Neural cell (in vitro differentiated cells): Measurements from ENCODE around the gene PARL. TPM values are rescaled to one million over a fixed set of nuclear protein-coding genes. Genes with fewer than 3 reads are reported as not detected.

Experiments
- H2AFZ ChIP-seq: fragments of 200-600, 300-800 bp; sonication (generic), shearing (Covaris generic); 2 replicates; pipeline ENCODE4 v1.6.0; 2014; ENCODE audit warnings: low read depth, mild to moderate bottlenecking, antibody characterized with exemption, low read length, moderate library complexity
- H3F3A ChIP-seq: fragments of 200-600 bp; shearing (Covaris generic); 2 replicates; pipeline ENCODE4 v1.6.1; 2016; ENCODE audit warnings: mild to moderate bottlenecking, moderate library complexity, mixed read lengths, antibody characterized with exemption, low read length; ENCODE audit not compliant: insufficient read depth, poor library complexity, severe bottlenecking
- H3K27ac ChIP-seq: fragments of 200-600, 300-800 bp; sonication (generic), shearing (Covaris generic); 2 replicates; pipeline ENCODE4 v1.5.1; 2014; ENCODE audit warnings: mild to moderate bottlenecking, low read length, moderate library complexity
- H3K27me3 ChIP-seq: fragments of 300-800, 200-600 bp; sonication (generic), shearing (Covaris generic); 2 replicates; pipeline ENCODE4 v1.6.0; 2014; ENCODE audit warnings: mild to moderate bottlenecking, low read depth, low read length, moderate library complexity; ENCODE audit not compliant: insufficient read depth
- H3K36me3 ChIP-seq: fragments of 300-800, 200-600 bp; sonication (generic), shearing (Covaris generic); 2 replicates; pipeline ENCODE4 v1.5.1; 2014; ENCODE audit warnings: mild to moderate bottlenecking, antibody characterized with exemption, low read length, moderate library complexity; ENCODE audit not compliant: insufficient read depth
- H3K4me2 ChIP-seq: fragments of 300-800, 200-600 bp; sonication (generic), shearing (Covaris generic); 2 replicates; pipeline ENCODE4 v1.6.0; 2014; ENCODE audit warnings: mild to moderate bottlenecking, low read length
- H3K4me3 ChIP-seq: fragments of 300-800, 200-600 bp; sonication (generic), shearing (Covaris generic); 2 replicates; pipeline ENCODE4 v1.5.1; 2014; ENCODE audit warnings: mild to moderate bottlenecking, low read length, moderate library complexity
- H3K79me2 ChIP-seq: fragments of 200-600 bp; shearing (Covaris generic); replicated peaks from 2 replicates; pipeline ENCODE4 v1.6.0; 2014; ENCODE audit warnings: mild to moderate bottlenecking, low read length, moderate library complexity; ENCODE audit not compliant: insufficient read depth
- H3K9ac ChIP-seq: fragments of 300-800, 200-600 bp; sonication (generic), shearing (Covaris generic); 2 replicates; pipeline ENCODE4 v1.6.1; 2016; ENCODE audit warnings: mild to moderate bottlenecking, low read length, mixed read lengths
- H3K9me2 ChIP-seq: fragments of 200-600 bp; shearing (Covaris generic); 2 replicates; pipeline ENCODE4 v1.6.1; 2016; ENCODE audit warnings: mild to moderate bottlenecking, low read length, mixed read lengths; ENCODE audit not compliant: insufficient read depth
- H3K9me3 ChIP-seq: fragments of 200-600, 300-800 bp; sonication (generic), shearing (Covaris generic); 2 replicates; pipeline ENCODE4 v1.6.1; 2016; ENCODE audit warnings: mild to moderate bottlenecking, mixed run types, low read length, moderate library complexity, mixed read lengths
- H4K20me1 ChIP-seq: fragments of 200-600 bp; shearing (Covaris generic); 2 replicates; pipeline ENCODE4 v1.6.1; 2016; ENCODE audit warnings: mild to moderate bottlenecking, mixed run types; ENCODE audit not compliant: insufficient read depth
- CTCF ChIP-seq: fragments of 450-650 bp; IDR thresholded peaks from 2 replicates; pipeline ENCODE4 v1.5.1; 2014; ENCODE audit warnings: antibody characterized with exemption, mild to moderate bottlenecking, moderate library complexity; ENCODE audit not compliant: poor library complexity, severe bottlenecking
- EP300 ChIP-seq: fragments of 450-650 bp; conservative IDR thresholded peaks from 2 replicates; pipeline ENCODE4 v1.6.1; 2014; ENCODE audit warnings: antibody characterized with exemption, mild to moderate bottlenecking, moderate library complexity; ENCODE audit not compliant: poor library complexity, severe bottlenecking
- EZH2 ChIP-seq: fragments of 200-600, 300-800 bp; shearing (Covaris generic), sonication (generic); IDR thresholded peaks from 2 replicates; pipeline ENCODE4 v1.6.1; 2014; ENCODE audit warnings: antibody characterized with exemption, low read length, borderline replicate concordance, mild to moderate bottlenecking; ENCODE audit not compliant: insufficient read depth, poor library complexity, severe bottlenecking
- MXI1 ChIP-seq: fragments of 450-650 bp; conservative IDR thresholded peaks from 2 replicates; pipeline ENCODE4 v1.6.1; 2014; ENCODE audit warnings: antibody characterized with exemption, mild to moderate bottlenecking; ENCODE audit not compliant: poor library complexity, severe bottlenecking
- POLR2AphosphoS5 ChIP-seq: IDR thresholded peaks from 2 replicates; pipeline ENCODE4 v1.6.1; 2012
- RAD21 ChIP-seq: fragments of 450-650 bp; conservative IDR thresholded peaks from 2 replicates; pipeline ENCODE4 v1.6.1; 2014; ENCODE audit warnings: antibody characterized with exemption, mild to moderate bottlenecking, moderate library complexity
- SMC3 ChIP-seq: fragments of 450-650 bp; conservative IDR thresholded peaks from 2 replicates; pipeline ENCODE4 v1.6.1; 2014; ENCODE audit warnings: antibody characterized with exemption, mild to moderate bottlenecking, moderate library complexity; ENCODE audit not compliant: poor library complexity
- TAF1 ChIP-seq: IDR thresholded peaks from 2 replicates; pipeline ENCODE4 v1.6.1; 2012; ENCODE audit warnings: low read depth
- polyA plus RNA-seq: library from polyadenylated mRNA; depleted of rRNA; stranded (reverse); fragments of >200 nt; gene quantifications from 2 replicates; pipeline ENCODE4 v1.2.3, GENCODE V29; 2014
- TF ChIP-seq, protein P1 (sequence below): IDR thresholded peaks from 2 replicates; pipeline ENCODE4 v1.6.1; 2012; ENCODE audit warnings: borderline replicate concordance

The PARL gene
- polyA plus RNA-seq, 1 donor from 2014 or later: 59.2 TPM

DNA sequence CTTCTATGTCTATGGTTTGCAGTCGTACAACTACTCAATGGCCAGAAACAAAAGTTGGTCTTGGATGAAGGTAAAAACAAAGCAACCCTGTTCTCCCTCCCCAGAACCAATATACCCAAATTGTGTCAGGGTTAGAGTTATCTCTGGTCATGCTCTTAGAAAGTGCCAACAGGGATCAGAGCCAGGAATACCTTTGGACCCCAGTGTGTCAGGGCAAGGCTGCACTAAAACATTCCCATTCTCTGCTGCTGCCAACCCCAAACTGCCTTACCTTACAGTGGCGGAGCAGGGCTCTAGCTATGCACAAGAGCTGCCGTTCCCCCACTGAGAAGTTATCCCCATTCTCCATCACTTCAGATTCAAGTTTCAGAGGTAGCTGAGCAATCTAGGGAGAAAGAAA lies 42.4 kb upstream of the PARL start:
- H3K36me3 ChIP-seq: no peaks in the 10 kb centered on the region
- TF ChIP-seq, protein P1, sequence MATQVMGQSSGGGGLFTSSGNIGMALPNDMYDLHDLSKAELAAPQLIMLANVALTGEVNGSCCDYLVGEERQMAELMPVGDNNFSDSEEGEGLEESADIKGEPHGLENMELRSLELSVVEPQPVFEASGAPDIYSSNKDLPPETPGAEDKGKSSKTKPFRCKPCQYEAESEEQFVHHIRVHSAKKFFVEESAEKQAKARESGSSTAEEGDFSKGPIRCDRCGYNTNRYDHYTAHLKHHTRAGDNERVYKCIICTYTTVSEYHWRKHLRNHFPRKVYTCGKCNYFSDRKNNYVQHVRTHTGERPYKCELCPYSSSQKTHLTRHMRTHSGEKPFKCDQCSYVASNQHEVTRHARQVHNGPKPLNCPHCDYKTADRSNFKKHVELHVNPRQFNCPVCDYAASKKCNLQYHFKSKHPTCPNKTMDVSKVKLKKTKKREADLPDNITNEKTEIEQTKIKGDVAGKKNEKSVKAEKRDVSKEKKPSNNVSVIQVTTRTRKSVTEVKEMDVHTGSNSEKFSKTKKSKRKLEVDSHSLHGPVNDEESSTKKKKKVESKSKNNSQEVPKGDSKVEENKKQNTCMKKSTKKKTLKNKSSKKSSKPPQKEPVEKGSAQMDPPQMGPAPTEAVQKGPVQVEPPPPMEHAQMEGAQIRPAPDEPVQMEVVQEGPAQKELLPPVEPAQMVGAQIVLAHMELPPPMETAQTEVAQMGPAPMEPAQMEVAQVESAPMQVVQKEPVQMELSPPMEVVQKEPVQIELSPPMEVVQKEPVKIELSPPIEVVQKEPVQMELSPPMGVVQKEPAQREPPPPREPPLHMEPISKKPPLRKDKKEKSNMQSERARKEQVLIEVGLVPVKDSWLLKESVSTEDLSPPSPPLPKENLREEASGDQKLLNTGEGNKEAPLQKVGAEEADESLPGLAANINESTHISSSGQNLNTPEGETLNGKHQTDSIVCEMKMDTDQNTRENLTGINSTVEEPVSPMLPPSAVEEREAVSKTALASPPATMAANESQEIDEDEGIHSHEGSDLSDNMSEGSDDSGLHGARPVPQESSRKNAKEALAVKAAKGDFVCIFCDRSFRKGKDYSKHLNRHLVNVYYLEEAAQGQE: no peak
- TF ChIP-seq TAF1: no peak
- TF ChIP-seq RAD21: no peak
- no peak for TF ChIP-seq MXI1
- no peak for TF ChIP-seq EZH2
- TF ChIP-seq SMC3: no peak
- TF ChIP-seq EP300: no peak
- TF ChIP-seq CTCF: no peak
- no peak for TF ChIP-seq POLR2AphosphoS5
- no peaks in the 10 kb centered on the region for H4K20me1 ChIP-seq
- H3K4me2 ChIP-seq: no peak overlapping the region
- H3K27ac ChIP-seq: no peak overlapping the region
- no peaks in the 10 kb centered on the region for H3F3A ChIP-seq
- H3K79me2 ChIP-seq: no peaks in the 10 kb centered on the region
- no peak overlapping the region for H3K4me3 ChIP-seq
- no peaks in the 10 kb centered on the region for H3K9me2 ChIP-seq
- H3K9ac ChIP-seq: no peak overlapping the region
- no peaks in the 10 kb centered on the region for H3K9me3 ChIP-seq
- H2AFZ ChIP-seq: no peak overlapping the region
- no peaks in the 10 kb centered on the region for H3K27me3 ChIP-seq

DNA sequence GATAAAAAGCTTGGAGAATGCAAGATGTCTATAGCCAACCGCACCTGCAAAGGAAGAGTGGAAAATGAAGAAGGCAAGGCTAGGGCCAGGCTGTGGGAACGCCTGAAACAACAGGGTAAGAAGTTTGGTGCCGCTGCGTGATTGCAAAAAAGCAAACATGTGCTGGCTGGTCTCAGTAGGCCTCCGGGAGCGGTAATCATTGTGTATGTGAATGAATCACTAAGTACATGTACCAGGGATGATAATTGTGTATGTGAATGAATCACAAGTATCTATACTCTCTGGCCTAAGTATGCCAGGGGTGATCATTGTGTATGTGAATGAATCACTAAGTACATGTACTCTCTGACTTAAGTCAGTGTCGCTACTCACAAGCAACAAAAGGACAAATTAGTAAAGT lies 40.3 kb upstream of the PARL start:
- H3K36me3 ChIP-seq: peaks cover 3% of the 10 kb centered on the region
- H3K4me2 ChIP-seq: no peak overlapping the region
- H3K79me2 ChIP-seq: no peaks in the 10 kb centered on the region
- no peaks in the 10 kb centered on the region for H4K20me1 ChIP-seq
- no peak overlapping the region for H2AFZ ChIP-seq
- no peaks in the 10 kb centered on the region for H3K27me3 ChIP-seq
- no peaks in the 10 kb centered on the region for H3F3A ChIP-seq
- H3K9me2 ChIP-seq: no peaks in the 10 kb centered on the region
- H3K27ac ChIP-seq: no peak overlapping the region
- no peaks in the 10 kb centered on the region for H3K9me3 ChIP-seq
- no peak overlapping the region for H3K9ac ChIP-seq
- H3K4me3 ChIP-seq: no peak overlapping the region
- no peak for TF ChIP-seq MXI1
- TF ChIP-seq SMC3: no peak

GRCh38 chr3:183924543-183924942 lies 39.9 kb upstream of the PARL start:
- no peak overlapping the region for H3K27ac ChIP-seq
- H3K9me3 ChIP-seq: no peaks in the 10 kb centered on the region
- H3K9me2 ChIP-seq: no peaks in the 10 kb centered on the region
- H3K79me2 ChIP-seq: no peaks in the 10 kb centered on the region
- H3K4me2 ChIP-seq: no peak overlapping the region
- H3K36me3 ChIP-seq: peaks cover 7% of the 10 kb centered on the region
- H3K4me3 ChIP-seq: no peak overlapping the region
- no peaks in the 10 kb centered on the region for H3F3A ChIP-seq
- H3K27me3 ChIP-seq: no peaks in the 10 kb centered on the region
- no peaks in the 10 kb centered on the region for H4K20me1 ChIP-seq
- H2AFZ ChIP-seq: no peak overlapping the region
- TF ChIP-seq TAF1 (no peak), RAD21 (no peak), MXI1 (no peak)
- TF ChIP-seq, protein P1: no peak
- H3K9ac ChIP-seq: no peak overlapping the region
